ENCODE data around the gene ADAM10.

DNA sequence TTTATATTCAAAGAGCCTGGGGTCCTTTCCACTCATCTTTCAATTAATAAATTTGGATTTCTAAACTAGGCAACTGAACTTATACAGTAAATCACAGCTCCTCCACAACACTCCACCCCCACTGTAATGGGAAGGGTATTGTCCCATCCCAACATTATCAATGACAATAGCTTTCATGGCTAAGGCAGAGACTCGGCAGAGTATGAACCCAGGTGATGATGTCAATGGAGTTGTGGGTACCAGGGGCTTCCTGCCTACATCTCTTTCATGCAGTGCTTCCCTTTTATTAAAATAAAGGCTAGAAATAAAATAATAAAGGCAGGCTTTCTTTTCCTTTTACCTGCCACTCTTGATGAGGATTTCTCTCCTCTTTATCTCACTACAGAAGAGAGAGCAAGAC is 109.5 kb downstream of the ADAM10 start:
- TF ChIP-seq, protein P1, sequence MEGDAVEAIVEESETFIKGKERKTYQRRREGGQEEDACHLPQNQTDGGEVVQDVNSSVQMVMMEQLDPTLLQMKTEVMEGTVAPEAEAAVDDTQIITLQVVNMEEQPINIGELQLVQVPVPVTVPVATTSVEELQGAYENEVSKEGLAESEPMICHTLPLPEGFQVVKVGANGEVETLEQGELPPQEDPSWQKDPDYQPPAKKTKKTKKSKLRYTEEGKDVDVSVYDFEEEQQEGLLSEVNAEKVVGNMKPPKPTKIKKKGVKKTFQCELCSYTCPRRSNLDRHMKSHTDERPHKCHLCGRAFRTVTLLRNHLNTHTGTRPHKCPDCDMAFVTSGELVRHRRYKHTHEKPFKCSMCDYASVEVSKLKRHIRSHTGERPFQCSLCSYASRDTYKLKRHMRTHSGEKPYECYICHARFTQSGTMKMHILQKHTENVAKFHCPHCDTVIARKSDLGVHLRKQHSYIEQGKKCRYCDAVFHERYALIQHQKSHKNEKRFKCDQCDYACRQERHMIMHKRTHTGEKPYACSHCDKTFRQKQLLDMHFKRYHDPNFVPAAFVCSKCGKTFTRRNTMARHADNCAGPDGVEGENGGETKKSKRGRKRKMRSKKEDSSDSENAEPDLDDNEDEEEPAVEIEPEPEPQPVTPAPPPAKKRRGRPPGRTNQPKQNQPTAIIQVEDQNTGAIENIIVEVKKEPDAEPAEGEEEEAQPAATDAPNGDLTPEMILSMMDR (conservative IDR thresholded peaks at IDR 0.05; ENCODE audit: low read depth, low read length): no peak
- TF ChIP-seq EZH2 (IDR thresholded peaks at IDR 0.05; ENCODE audit: low read length, unreplicated experiment) (no peak), EZH2phosphoT487 (IDR thresholded peaks at IDR 0.05; ENCODE audit: borderline replicate concordance, low read length) (no peak)

Data from PC-3 (cell line).